HG02870 (cell line): Measurements from ENCODE around the gene KLHL35.
"Not testable (repeated sequence)": the region's sequence is repeated elsewhere in the genome, so short reads cannot be mapped to it uniquely, and the experiment has no call there.

Experiments
- ATAC-seq: cut with Tn5 transposase; IDR thresholded peaks from one replicate; pipeline ENCODE4 v1.9.1; 2021; ENCODE audit warnings: mild to moderate bottlenecking, moderate library complexity; ENCODE audit not compliant: unreplicated experiment

Gene KLHL35

DNA sequence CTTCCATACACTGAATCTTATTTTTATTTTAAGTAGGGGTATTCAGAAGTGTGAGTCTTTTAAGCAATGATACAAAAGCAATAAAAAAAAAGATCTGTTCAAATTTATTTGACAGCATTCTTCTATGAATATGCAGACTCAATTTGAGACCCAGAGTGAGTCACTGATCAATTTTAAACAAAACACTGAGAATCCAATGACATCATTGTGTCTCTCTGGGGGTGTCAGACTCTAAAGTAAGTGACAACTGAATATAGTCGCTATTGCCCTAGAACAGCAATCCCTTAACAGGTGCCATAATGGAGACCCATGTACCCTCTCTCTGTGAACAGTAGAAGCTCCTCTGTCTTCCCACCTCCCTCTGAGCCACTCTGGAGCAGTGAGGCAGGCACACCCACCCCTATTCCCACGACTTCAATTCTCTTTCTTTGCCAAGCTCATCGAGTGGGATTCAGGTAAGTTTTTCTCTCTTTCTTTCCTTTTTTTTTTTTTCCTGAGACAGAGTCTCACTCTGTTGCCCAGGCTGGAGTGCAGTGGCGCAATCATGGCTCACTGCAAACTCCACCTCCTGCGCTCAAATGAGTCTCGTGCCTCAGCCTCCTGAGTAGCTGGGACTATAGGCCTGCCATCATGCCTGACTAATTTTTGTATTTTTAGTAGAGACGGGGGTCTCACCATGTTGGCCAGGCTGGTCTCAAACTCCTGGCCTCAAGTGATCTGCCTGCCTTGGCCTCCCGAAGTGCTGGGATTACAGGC lies 38.7 kb downstream of the KLHL35 start:
- no peak for ATAC-seq

DNA sequence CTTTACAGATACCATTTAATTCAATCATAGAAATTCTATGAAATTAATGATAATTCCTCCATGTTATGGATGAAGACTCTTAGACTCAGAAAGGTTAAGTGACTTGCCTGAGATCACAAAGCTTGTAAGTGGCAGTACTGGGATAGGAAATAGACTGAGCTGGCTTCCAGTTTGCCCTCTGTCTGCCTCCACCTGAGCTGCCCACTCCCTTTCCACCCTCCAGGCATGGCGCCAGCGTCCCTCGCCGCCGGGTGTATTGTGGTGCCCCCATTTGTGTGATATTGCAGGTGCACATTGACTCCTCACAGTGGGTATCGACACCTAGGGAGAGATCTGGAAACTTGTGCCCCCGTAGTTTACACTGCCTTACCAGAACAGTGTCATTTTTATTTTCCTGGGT lies 43.1 kb downstream of the KLHL35 start:
- ATAC-seq: no peak

DNA sequence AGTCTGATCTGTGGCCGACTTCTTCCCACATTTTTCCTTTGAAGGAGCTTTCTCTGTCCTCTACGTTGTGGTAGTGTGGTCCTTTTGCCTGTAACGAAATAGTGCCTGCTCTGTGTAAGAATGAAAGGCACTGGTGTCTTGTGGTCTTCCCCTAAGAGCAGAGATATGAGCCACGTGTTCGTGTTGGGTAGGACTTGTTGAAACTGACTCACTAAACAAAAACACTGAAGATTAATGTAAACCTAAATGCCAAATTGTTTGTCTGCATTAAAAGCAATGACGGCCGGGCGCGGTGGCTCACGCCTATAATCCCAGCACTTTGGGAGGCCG lies 43.8 kb downstream of the KLHL35 start:
- no peak for ATAC-seq

DNA sequence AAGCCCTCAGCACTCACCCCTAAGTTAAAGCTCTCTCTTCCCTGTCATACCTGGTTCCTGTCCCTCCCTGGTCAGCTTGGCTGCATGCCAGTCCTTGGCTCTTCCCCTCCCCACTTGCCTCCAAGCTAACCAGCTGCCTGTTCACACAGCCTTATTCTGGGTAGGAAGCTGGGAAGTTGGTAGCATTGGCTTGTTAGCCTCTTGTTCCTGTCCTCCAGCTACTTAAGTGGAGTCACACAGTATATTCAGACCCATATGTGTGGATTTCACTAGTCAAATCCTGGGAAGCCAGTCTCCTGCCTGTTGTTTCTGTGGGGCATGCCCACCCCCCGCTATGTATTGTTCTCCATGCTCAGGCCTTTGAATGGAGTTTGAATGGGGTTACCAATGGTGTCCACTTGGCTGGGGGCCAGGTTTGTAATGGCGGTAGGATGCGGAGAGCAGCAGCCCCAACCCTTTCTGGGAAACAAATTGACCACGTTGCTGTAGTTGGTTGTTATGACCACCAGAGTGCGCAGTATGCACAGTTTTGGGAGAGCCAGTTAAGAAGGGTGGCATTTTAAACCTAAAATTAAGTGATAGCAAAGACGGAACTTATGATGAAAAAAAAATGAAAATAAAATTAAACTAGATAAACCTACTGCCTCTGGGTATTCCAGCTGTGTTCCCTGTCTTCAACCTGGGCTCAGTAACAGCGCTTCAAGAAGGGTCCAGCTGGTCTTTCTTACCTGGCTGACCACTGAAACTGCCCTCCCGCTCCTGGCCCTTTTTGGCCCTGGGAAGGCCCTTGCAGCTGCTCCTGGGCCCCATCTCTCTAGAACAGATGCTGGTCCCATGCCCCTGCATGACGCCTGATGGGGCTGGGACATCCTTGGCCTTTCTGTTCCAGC lies 44.4 kb downstream of the KLHL35 start:
- no peak for ATAC-seq

DNA sequence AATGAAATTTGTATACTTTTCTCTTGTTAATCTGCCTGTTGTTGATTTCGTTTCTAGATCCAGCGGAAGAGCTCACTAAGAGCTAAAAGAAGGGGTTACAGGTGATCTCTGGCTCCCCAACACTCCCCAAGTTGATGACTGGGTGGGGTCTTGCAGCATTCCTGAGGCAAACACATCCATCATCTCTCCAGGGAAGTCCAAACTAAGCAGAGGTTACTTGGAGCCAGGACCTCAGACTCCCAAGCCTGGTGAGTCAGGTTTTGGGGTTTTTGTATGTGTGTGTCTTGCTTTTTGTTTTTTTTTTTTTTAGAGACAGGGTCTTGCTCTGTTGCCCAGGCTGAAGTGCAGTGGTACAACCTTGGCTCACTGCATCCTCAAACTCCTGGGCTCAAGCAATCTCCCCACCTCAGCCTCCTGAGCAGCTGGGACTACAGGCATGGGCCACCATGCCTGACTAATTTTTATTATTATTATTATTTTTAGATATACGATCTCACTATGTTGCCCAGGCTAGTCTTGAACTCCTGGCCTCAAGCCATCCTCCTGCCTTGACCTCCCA lies 45.2 kb downstream of the KLHL35 start:
- ATAC-seq: no peak

DNA sequence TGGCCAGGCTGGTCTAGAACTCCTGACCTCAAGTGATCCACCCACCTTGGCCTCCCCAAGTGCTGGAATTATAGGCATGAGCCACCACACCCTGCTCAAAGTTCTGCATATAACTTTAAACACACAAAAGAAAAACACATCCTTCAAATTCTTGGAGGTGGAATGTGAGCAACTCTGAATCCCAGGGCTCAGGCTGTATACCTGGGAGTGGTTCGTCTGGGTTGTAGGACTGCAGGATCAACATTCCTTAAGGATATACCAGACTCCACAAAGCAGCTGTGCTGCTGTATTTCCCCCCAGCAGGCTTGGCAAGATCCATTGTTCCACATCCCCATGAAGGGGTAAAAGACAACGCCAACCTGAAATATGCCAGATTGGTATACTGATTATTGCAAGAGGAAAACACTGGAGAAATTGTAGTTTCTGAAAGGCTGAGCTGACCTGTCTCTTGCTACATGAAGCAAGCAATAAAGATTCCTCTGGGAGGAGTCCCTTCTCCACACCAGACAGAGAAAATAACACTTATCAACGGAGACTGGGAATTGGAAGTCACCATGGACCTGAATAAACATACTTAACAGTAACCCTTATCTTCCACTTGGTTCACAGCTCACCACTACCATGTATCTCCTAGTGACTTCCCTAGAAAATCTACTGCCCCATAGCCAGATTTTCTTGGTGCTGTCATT lies 45.9 kb downstream of the KLHL35 start:
- ATAC-seq: no peak

DNA sequence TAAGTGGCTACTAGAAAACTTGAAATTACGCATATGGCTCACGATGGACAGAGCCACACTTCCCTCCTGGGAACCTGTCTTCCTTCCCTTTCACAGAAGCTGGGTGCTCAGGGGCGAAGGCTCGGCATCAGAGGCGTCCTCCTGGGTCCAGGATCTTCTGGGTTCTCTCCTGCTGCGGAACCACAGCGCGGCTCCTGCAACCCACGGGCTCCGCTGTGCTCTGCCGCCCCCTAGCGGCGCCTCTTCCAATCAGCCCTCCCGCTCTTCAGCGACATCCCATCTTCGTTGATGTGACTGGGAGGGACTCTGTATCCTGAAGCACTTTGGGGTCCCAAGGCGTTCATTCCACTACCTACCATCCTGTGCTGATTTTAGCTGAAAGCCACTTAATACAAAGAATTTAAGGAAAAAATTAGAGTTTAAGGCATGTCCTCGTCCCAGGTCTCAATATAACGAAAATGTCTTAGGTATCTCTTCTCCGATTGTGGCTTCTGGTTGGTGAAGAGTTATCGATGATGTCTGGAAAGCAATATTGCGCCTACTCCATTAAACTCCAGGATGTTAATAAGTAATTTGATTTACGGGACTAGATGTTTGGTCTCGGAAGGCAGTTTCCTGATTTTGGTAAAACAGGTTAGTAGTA lies 48.4 kb downstream of the KLHL35 start:
- ATAC-seq: no peak

DNA sequence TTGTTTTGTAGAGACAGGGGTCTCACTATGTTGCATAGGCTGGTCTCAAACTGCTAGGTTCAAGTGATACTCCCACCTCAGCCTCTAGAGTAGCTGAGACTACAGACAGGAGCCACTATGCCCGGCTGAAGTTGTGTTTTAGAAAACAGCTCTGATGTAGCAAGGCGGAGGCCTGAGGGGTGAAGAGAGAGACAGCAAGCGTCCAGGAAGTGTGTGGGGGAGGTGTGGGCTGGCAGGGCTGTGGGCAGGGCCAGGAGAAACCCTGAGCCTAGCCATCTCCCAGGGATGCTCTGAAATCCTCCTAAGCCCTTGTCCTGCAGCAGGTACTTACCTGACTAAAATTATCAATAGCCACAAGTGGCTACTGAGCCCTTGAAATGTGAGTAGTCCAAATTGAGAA lies 49.8 kb downstream of the KLHL35 start:
- no peak for ATAC-seq

DNA sequence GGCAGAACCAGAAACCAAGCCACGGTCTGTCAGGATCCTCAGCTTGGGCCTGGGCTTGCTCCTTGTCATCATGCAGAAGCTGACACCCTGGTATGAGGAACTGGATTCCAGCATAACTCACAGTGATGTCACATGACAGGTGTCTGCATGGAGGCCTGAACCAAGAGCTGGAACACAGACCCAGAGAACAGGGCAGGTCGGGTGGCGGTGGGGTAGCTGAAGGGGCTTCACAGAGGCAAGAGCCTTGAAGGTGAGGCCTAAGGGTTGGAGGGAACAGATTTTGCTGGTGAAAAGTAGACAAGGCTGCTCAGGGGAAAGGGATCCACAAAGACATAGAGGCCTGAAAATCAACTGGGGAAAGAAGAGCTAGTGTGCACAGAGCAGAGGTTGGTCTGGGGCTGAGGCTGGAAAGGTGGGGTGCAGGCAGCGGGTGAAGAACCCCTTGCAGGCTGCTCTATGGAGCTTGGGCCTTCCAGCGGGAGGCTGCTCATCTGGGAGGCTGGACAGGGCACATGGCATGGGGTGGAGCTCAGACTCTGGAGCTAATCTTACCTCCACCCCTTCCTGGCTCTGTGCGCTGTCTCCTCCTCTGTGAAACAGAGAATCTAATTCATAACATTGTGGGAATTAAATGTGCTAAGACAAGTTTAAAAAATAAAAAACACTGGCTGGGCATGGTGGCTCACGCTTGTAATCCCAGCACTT lies 52.1 kb downstream of the KLHL35 start:
- no peak for ATAC-seq

DNA sequence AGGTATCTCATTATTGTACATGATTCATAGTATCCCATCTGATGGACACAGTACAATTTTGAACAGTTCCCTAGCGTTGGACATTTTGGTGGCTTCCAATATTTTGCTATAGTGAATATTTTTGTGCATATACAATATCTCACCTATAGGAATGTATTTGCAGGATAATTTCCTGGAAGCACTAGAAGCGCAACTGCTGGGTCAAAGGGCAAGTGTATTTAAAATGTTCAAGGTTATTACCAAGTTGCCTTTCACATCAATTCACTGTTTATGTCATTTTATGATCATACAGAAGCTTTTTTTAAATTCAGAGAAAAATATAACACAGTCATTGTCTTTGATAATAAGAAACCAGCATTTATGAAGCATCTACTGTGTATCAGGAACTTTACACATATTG lies 52.8 kb downstream of the KLHL35 start:
- no peak for ATAC-seq

DNA sequence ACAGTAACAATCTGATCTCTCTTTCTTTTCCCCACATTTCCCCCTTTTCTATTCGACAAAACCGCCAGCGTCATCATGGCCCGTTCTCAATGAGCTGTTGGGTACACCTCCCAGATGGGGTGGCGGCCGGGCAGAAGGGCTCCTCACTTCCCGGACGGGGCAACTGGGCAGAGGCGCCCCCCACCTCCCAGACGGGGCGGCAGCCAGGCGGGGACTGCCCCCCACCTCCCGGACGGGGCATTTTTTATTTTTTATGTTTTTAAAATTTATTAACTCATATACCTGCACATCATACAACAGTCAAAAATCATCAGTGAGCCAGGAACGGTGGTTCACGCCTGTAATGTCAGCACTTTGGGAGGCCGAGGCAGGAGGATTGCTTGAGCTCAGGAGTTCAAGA lies 54.2 kb downstream of the KLHL35 start:
- ATAC-seq: not testable (repeated sequence)

DNA sequence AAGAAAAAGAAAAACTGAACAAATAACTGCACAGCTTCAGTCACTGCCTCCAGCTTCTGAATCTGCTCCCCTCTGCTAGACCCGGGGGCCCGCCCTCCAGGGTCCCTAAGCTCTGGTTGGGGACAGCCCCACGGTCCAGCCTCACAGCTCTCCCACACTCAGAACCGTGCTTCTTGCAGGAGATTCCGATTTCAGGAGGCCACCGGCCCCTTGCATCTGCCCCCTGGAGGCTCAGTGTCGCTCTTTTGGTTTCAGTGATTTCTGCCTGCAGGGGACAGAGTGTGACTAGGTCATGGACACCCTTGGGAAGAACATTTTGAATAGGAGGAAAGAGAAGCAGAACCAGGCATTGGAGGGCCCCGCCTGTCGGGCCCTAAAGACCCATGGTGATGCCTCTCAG lies 56.8 kb downstream of the KLHL35 start:
- no peak for ATAC-seq

DNA sequence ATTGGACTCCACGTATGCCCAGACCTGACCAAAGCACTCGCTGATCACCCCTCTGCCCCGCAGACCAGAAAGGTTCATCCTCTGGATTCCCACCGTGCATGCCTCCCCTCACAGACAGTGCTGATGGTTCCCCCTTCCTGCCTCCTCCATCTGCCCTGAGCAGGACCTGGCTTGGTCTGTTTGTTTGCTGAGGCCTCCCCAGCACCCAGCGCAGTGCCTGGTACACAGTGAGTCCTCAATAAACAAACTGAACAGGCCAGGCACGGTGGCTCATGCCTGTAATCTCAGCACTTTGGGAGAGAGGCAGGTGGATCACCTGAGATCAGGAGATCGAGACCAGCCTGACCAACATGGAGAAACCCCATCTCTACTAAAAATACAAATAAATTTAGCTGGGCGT lies 57.4 kb downstream of the KLHL35 start:
- ATAC-seq: no peak

DNA sequence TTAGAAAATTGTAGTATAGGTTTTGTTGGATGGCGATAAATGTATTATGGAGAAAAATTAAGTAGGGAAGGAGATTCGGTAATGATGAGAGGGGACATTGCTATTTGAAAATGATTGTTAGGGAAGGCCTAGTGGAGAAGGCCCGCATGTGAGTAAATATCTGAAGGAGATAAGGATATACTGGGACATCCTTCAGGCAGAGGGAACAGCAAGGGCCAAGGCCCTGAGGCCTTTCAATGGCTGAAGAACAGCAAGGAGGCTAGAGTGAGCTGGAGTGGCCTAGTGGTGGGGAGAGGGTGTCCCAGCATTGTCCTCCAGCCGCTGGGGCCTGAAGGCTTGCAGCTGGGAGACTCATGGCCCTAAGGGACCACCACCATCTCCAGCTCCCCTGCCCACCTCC lies 58.4 kb downstream of the KLHL35 start:
- ATAC-seq: no peak

DNA sequence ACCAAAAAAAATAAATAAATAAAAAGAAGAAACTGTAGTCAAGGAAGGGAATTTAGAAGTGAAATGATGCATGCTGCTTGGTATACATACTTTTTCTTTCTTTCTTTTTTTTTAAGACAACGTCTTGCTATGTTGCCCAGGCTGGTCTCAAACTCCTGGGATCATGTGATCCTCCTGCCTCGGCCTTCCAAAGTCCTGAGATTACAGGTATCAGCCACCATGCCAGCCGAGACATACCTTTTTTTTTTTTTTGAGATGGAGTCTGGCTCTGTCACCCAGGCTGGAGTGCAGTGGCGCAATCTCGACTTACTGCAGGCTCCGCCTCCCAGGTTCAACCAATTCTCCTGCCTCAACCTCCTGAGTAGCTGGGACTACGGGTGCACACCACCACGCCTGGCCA lies 59.8 kb downstream of the KLHL35 start:
- no peak for ATAC-seq
